GM18526 (cell line): Measurements from ENCODE around the gene ANKRD1.

Experiments used
- POLR2A ChIP-seq: IDR thresholded peaks from 3 replicates; pipeline ENCODE4 v1.6.1; 2011; ENCODE audit not compliant: insufficient read length; ENCODE audit errors: extremely low read depth

Gene ANKRD1

DNA sequence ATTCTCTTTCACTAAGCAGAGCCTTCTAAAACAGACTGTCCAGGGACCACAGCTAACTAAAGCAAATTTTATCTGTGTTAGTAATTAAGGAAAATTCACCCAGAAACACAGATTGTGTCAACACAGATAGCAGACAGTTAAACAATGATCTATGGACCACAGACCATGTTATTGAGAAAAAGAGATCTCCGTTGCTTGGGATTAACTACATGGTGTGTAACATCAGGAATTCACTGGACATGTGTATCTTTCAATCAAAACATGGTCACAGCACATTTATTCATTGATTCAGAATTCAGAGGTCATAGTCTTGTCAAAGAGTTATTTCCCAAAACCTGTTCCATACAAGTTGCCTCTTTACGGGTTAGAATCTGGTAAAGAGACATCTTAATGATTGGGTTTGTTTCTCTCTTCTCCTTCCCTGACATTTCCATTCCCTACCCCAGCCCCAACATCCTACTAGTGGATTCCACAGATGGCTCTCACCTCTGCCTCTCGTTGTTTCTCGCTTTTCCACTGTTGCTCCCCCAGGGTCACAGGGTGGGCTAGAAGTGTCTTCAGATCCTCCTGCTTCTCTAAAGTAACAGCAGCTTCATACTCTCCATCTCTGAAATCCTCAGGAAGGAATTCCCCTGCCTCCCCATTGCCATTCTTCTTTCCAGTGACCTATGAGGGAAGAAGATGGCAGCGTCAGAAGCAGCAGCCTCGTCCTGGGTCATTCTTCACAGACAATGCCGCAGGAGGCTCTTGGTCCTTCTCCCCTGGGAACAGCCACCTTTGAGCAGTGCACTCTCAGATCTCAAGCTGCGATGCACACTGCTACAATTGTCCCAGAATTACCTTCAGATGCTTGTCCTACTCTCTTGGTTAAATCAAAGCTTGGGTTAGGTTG is 958 bp downstream of the ANKRD1 start:
- no peak for TF ChIP-seq POLR2A

GRCh38 chr10:90917968-90918318 is 2.9 kb downstream of the ANKRD1 start:
- no peak for TF ChIP-seq POLR2A

GRCh38 chr10:90917238-90917967 is 3.5 kb downstream of the ANKRD1 start:
- TF ChIP-seq POLR2A = no peak

- TF ChIP-seq POLR2A = no peak
Observed at GRCh38 chr10:90916392-90917237, 4.3 kb downstream of the ANKRD1 start.

DNA sequence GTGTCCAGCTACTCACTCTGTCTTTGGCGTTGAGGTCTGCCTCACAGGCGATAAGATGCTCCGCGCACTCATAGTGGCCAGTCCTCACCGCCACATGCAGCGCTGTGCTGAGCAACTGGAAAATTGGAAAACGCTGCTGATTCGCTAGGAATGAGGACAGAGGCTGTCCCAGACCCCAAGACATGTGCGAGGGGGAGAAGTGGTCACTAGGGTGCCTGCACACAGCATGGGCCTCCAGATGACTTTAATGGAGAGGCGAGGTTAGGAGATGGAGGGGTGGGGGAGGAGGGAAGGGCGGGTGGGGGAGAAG is 5.2 kb downstream of the ANKRD1 start:
- TF ChIP-seq POLR2A = no peak

GRCh38 chr10:90914992-90915765 is 5.7 kb downstream of the ANKRD1 start:
- no peak for TF ChIP-seq POLR2A

GRCh38 chr10:90913774-90914420 is 7.0 kb downstream of the ANKRD1 start:
- no peak for TF ChIP-seq POLR2A

- no peak for TF ChIP-seq POLR2A
Observed at GRCh38 chr10:90912854-90913479, 7.9 kb downstream of the ANKRD1 start.

DNA sequence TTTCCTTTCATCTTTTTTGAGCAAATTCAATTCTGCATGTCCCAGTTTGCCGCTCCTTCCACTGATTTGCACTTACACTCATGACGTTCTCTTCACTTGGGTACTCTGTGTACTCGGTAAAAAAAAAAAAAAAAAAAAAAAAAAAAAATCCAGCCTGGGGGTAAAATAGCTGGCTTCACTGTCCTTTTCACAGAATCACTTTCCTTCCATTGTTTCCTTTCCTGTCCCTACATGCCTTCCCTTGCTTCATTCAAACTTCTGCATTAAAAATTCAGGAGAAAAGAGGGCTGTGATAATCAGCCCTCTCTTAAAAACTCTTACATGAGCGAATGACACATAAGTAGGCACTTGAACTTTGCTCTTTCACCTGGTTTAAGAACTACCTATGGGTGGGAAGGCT is 8.7 kb downstream of the ANKRD1 start:
- TF ChIP-seq POLR2A = no peak

GRCh38 chr10:90911133-90912051 is 9.5 kb downstream of the ANKRD1 start:
- no peak for TF ChIP-seq POLR2A

- no peak for TF ChIP-seq POLR2A
Observed at GRCh38 chr10:90906596-90906995, 14.3 kb downstream of the ANKRD1 start.

DNA sequence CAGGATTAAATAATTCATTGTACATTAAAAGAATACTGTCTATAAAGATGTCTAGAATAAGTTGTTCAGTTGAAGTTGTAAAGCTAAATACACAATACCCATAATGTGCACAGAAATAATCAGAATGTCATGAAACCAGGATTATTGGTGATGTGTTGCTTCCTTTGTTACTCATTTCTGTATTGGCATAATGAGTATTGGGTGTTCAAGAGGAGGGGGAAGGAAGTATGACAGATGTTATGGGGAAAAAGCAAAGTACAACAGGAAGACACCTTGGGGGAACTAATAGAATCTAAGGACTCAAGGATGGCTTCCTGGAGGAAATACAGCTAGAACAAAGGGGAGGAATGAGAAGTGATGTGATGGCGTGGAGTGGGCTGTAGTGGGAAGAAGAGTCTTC is 15.0 kb downstream of the ANKRD1 start:
- TF ChIP-seq POLR2A = no peak

DNA sequence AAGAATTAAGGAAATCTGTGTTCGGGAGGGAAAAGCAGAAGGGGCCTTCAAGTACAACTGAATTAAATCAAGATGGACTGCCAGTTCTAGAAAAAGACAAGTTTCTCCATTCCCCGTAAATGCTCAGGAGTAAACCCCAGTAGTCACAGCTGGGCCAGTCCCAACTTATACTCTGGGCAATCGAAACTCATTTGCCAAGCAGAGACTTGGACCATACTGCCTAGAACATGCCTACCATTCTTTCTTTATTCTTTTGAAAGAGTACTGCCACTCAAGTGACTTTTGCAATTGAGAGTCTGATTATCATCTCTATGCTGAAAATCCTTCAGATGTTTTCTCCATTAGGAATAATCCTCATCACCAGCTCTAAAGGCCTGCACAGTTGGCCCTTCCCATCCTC is 27.7 kb downstream of the ANKRD1 start:
- no peak for TF ChIP-seq POLR2A

DNA sequence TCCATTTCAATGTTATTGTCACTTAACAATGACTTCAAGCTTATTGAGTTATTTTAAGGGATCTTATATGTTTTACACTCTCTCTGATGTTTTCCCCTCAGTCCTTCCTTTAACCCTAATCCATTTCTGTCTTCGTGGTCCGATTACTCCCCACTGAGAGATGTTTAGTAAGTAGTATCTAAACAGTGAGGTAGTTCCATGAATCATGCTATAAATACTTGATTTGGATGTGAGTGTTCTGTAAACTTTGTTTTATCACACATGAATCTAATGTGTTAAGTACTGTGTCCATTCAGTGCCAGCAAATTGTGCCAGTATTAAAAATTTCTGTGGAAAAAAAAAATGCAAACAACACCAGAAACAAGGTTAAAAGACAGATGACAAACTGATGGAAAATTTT is 30.5 kb downstream of the ANKRD1 start:
- TF ChIP-seq POLR2A = no peak
